ENCODE data around the gene RBMXL3.
"Not testable (repeated sequence)": the region's sequence is repeated elsewhere in the genome, so short reads cannot be mapped to it uniquely, and the experiment has no call there.

Gene RBMXL3

GRCh38 chrX:115189110-115189509 is at the start of gene RBMXL3:
TSS of gene RBMXL3 (plus strand) at chrX:115189410. CDS start at chrX:115189442, 32 bp downstream.
- no peak for DNase-seq (ENCODE audit: extremely low read depth in 1 of 2, low read depth in 1 of 2)

- DNase-seq (ENCODE audit: extremely low read depth in 1 of 2, low read depth in 1 of 2): no peak
Observed at GRCh38 chrX:115142057-115142456, 47.2 kb upstream of the RBMXL3 start.

GRCh38 chrX:115147220-115147619 is 42.0 kb upstream of the RBMXL3 start:
- DNase-seq (ENCODE audit: extremely low read depth in 1 of 2, low read depth in 1 of 2): no peak

GRCh38 chrX:115173181-115173580 is 16.0 kb upstream of the RBMXL3 start:
- no peak for DNase-seq (ENCODE audit: extremely low read depth in 1 of 2, low read depth in 1 of 2)

GRCh38 chrX:115174548-115174947 is 14.7 kb upstream of the RBMXL3 start:
- no peak for DNase-seq (ENCODE audit: extremely low read depth in 1 of 2, low read depth in 1 of 2)

GRCh38 chrX:115177932-115178331 is 11.3 kb upstream of the RBMXL3 start:
- DNase-seq (ENCODE audit: extremely low read depth in 1 of 2, low read depth in 1 of 2): no peak

- no peak for DNase-seq (ENCODE audit: extremely low read depth in 1 of 2, low read depth in 1 of 2)
Observed at GRCh38 chrX:115178473-115178872, 10.7 kb upstream of the RBMXL3 start.

- no peak for DNase-seq (ENCODE audit: extremely low read depth in 1 of 2, low read depth in 1 of 2)
Observed at GRCh38 chrX:115183980-115184379, 5.2 kb upstream of the RBMXL3 start.

GRCh38 chrX:115189646-115190635 is 731 bp downstream of the RBMXL3 start:
- DNase-seq (ENCODE audit: extremely low read depth in 1 of 2, low read depth in 1 of 2): no peak

GRCh38 chrX:115190636-115191489 is 1.7 kb downstream of the RBMXL3 start:
- no peak for DNase-seq (ENCODE audit: extremely low read depth in 1 of 2, low read depth in 1 of 2)

- no peak for DNase-seq (ENCODE audit: extremely low read depth in 1 of 2, low read depth in 1 of 2)
Observed at GRCh38 chrX:115191490-115192243, 2.5 kb downstream of the RBMXL3 start.

GRCh38 chrX:115192244-115192700 is 3.1 kb downstream of the RBMXL3 start:
- DNase-seq (ENCODE audit: extremely low read depth in 1 of 2, low read depth in 1 of 2): no peak

- no peak for DNase-seq (ENCODE audit: extremely low read depth in 1 of 2, low read depth in 1 of 2)
Observed at GRCh38 chrX:115204040-115204439, 14.8 kb downstream of the RBMXL3 start.

GRCh38 chrX:115209547-115209946 is 20.3 kb downstream of the RBMXL3 start:
- not testable (repeated sequence) for DNase-seq (ENCODE audit: extremely low read depth in 1 of 2, low read depth in 1 of 2)

- DNase-seq (ENCODE audit: extremely low read depth in 1 of 2, low read depth in 1 of 2): no peak
Observed at GRCh38 chrX:115214151-115214550, 24.9 kb downstream of the RBMXL3 start.

- DNase-seq (ENCODE audit: extremely low read depth in 1 of 2, low read depth in 1 of 2): no peak
Observed at GRCh38 chrX:115214605-115215004, 25.4 kb downstream of the RBMXL3 start.

- DNase-seq (ENCODE audit: extremely low read depth in 1 of 2, low read depth in 1 of 2): not testable (repeated sequence)
Observed at GRCh38 chrX:115217346-115217745, 28.1 kb downstream of the RBMXL3 start.

GRCh38 chrX:115226929-115227328 is 37.7 kb downstream of the RBMXL3 start:
- DNase-seq (ENCODE audit: extremely low read depth in 1 of 2, low read depth in 1 of 2): no peak

- no peak for DNase-seq (ENCODE audit: extremely low read depth in 1 of 2, low read depth in 1 of 2)
Observed at GRCh38 chrX:115229337-115230003, 40.3 kb downstream of the RBMXL3 start.

GRCh38 chrX:115232933-115233496 is 43.8 kb downstream of the RBMXL3 start:
- DNase-seq (ENCODE audit: extremely low read depth in 1 of 2, low read depth in 1 of 2): no peak
